Measurements from ENCODE around the gene MYO18B. TPM values are rescaled to one million over a fixed set of nuclear protein-coding genes. Genes with fewer than 3 reads are reported as not detected.

The MYO18B gene
- total RNA-seq, 1 experiment from 2014 or later: 0.07 TPM

- no peak for TF ChIP-seq CTCF (IDR thresholded peaks at IDR 0.05; ENCODE audit: insufficient read depth in 1 of 2, low read depth in 1 of 2, low read length in 1 of 2, severe bottlenecking in 1 of 2, unreplicated experiment in 1 of 2)
- H3K9me3 Mint-ChIP-seq (ENCODE audit: unreplicated experiment): peaks cover 9% of the 10 kb centered on the region
- H3K27me3 Mint-ChIP-seq (ENCODE audit: insufficient read depth, unreplicated experiment): no peaks in the 10 kb centered on the region
- H3K4me3 Mint-ChIP-seq (ENCODE audit: unreplicated experiment): no peak overlapping the region
- H3K36me3 Mint-ChIP-seq (ENCODE audit: insufficient read depth, unreplicated experiment): no peaks in the 10 kb centered on the region
- POLR2A ChIA-PET: no interaction called here
- Histone ChIP-seq H3K36me3 (ENCODE audit: control insufficient read depth, insufficient read depth, low read length) (no peaks in the 10 kb centered on the region), H3K4me1 (no peaks in the 10 kb centered on the region), H3K27me3 (replicated peaks; ENCODE audit: control insufficient read depth, insufficient read depth, low read length) (no peaks in the 10 kb centered on the region), H3K9me3 (no peaks in the 10 kb centered on the region), H3K4me3 (ENCODE audit: low read depth, low read length) (no peak overlapping the region)
- CTCF ChIA-PET: no interaction called here
- no peaks in the 10 kb centered on the region for H3K4me1 Mint-ChIP-seq (ENCODE audit: low read depth, unreplicated experiment)
- DNase-seq: no peak
- no peak overlapping the region for H3K27ac Mint-ChIP-seq (ENCODE audit: unreplicated experiment)
- no TSS peak for BruUV-seq (replicated peaks)
- intact Hi-C loops (cut with micrococcal nuclease; ENCODE audit: unreplicated experiment): no loop called here
Observed at GRCh38 chr22:26038365-26038764, 296.4 kb downstream of the MYO18B start.

GRCh38 chr22:26041931-26042330 lies 299.9 kb downstream of the MYO18B start:
- Histone ChIP-seq H3K4me1 (no peaks in the 10 kb centered on the region), H3K4me3 (ENCODE audit: low read depth, low read length) (no peak overlapping the region), H3K9me3 (no peaks in the 10 kb centered on the region), H3K27me3 (replicated peaks; ENCODE audit: control insufficient read depth, insufficient read depth, low read length) (no peaks in the 10 kb centered on the region), H3K36me3 (ENCODE audit: control insufficient read depth, insufficient read depth, low read length) (no peaks in the 10 kb centered on the region)
- ChIA-PET CTCF (no interaction called here), POLR2A (no interaction called here)
- Mint-ChIP-seq H3K36me3 (ENCODE audit: insufficient read depth, unreplicated experiment) (no peaks in the 10 kb centered on the region), H3K4me1 (ENCODE audit: low read depth, unreplicated experiment) (no peaks in the 10 kb centered on the region), H3K9me3 (ENCODE audit: unreplicated experiment) (peaks cover under 1% of the 10 kb centered on the region), H3K27me3 (ENCODE audit: insufficient read depth, unreplicated experiment) (no peaks in the 10 kb centered on the region), H3K27ac (ENCODE audit: unreplicated experiment) (no peak overlapping the region), H3K4me3 (ENCODE audit: unreplicated experiment) (no peak overlapping the region)
- no peak for TF ChIP-seq CTCF (IDR thresholded peaks at IDR 0.05; ENCODE audit: insufficient read depth in 1 of 2, low read depth in 1 of 2, low read length in 1 of 2, severe bottlenecking in 1 of 2, unreplicated experiment in 1 of 2)
- no TSS peak for BruUV-seq (replicated peaks)
- intact Hi-C loops (cut with micrococcal nuclease; ENCODE audit: unreplicated experiment): no loop called here
- no peak for DNase-seq

DNA sequence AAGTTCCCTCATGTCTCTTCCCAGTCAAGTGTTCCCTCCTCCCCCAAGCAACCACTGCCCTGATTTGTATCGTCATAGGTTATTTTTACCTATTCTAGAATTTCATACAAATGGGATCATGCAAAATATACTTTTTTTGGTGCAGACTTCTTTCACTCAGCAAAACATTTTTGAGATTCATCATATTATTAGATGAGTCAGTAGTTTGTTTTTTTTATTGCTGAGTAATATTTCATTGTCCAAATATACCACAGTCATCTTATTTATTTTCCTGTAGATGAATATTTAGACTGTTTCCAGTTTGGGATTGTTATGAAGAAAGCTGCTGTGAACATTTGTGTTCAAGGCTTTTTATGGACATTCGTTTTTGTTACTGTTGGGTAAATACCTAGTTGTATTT lies 301.0 kb downstream of the MYO18B start:
- no peak overlapping the region for H3K4me3 Mint-ChIP-seq (ENCODE audit: unreplicated experiment)
- ChIA-PET CTCF (no interaction called here), POLR2A (no interaction called here)
- DNase-seq: no peak
- BruUV-seq (replicated peaks): no TSS peak
- TF ChIP-seq CTCF (IDR thresholded peaks at IDR 0.05; ENCODE audit: insufficient read depth in 1 of 2, low read depth in 1 of 2, low read length in 1 of 2, severe bottlenecking in 1 of 2, unreplicated experiment in 1 of 2): no peak
- H3K4me3 ChIP-seq (ENCODE audit: low read depth, low read length): no peak overlapping the region
- H3K27me3 ChIP-seq (replicated peaks; ENCODE audit: control insufficient read depth, insufficient read depth, low read length): no peaks in the 10 kb centered on the region
- intact Hi-C loops (cut with micrococcal nuclease; ENCODE audit: unreplicated experiment): no loop called here
- no peaks in the 10 kb centered on the region for H3K9me3 ChIP-seq
- no peaks in the 10 kb centered on the region for H3K9me3 Mint-ChIP-seq (ENCODE audit: unreplicated experiment)
- H3K36me3 ChIP-seq (ENCODE audit: control insufficient read depth, insufficient read depth, low read length): no peaks in the 10 kb centered on the region
- H3K27ac Mint-ChIP-seq (ENCODE audit: unreplicated experiment): no peak overlapping the region
- no peaks in the 10 kb centered on the region for H3K4me1 ChIP-seq
- no peaks in the 10 kb centered on the region for H3K4me1 Mint-ChIP-seq (ENCODE audit: low read depth, unreplicated experiment)
- no peaks in the 10 kb centered on the region for H3K36me3 Mint-ChIP-seq (ENCODE audit: insufficient read depth, unreplicated experiment)
- H3K27me3 Mint-ChIP-seq (ENCODE audit: insufficient read depth, unreplicated experiment): peaks cover 3% of the 10 kb centered on the region
